Inferior parietal cortex (tissue), 1 donor: ENCODE data around the gene NFATC2.
"Not testable (repeated sequence)": the region's sequence is repeated elsewhere in the genome, so short reads cannot be mapped to it uniquely, and the experiment has no call there.

Source experiments
- DNase-seq: peaks from one replicate; pipeline ENCODE4 v3.0.0-alpha.2; 2016; ENCODE audit errors: extremely low spot score

NFATC2 gene

GRCh38 chr20:51540074-51540473 lies 2.4 kb downstream of the NFATC2 start:
- not testable (repeated sequence) for DNase-seq

- DNase-seq, result no peak
These were observed 6.1 kb downstream of the NFATC2 start for GRCh38 chr20:51536116-51537069.

- no peak for DNase-seq
These were observed 6.8 kb downstream of the NFATC2 start for GRCh38 chr20:51535674-51536073.

- DNase-seq, result no peak
These were observed 7.5 kb downstream of the NFATC2 start for GRCh38 chr20:51535075-51535386.

GRCh38 chr20:51533291-51534172 lies 9.0 kb downstream of the NFATC2 start:
- DNase-seq, result no peak

- DNase-seq, result no peak
These were observed 9.8 kb downstream of the NFATC2 start for GRCh38 chr20:51532577-51533191.

- no peak for DNase-seq
These were observed 10.6 kb downstream of the NFATC2 start for GRCh38 chr20:51531712-51532456.

- DNase-seq, result no peak
These were observed 11.3 kb downstream of the NFATC2 start for GRCh38 chr20:51531141-51531710.

GRCh38 chr20:51529758-51530157 lies 12.8 kb downstream of the NFATC2 start:
- DNase-seq, result no peak

- DNase-seq, result no peak
These were observed 13.3 kb downstream of the NFATC2 start for GRCh38 chr20:51529081-51529681.

GRCh38 chr20:51528263-51529027 lies 14.1 kb downstream of the NFATC2 start:
- DNase-seq, result no peak

GRCh38 chr20:51526754-51527153 lies 15.8 kb downstream of the NFATC2 start:
- no peak for DNase-seq

GRCh38 chr20:51526106-51526470 lies 16.4 kb downstream of the NFATC2 start:
- no peak for DNase-seq

GRCh38 chr20:51525241-51526105 lies 17.0 kb downstream of the NFATC2 start:
- no peak for DNase-seq

- no peak for DNase-seq
These were observed 19.1 kb downstream of the NFATC2 start for GRCh38 chr20:51523276-51524013.

GRCh38 chr20:51522207-51522606 lies 20.3 kb downstream of the NFATC2 start:
- no peak for DNase-seq

- DNase-seq, result no peak
These were observed 24.7 kb downstream of the NFATC2 start for GRCh38 chr20:51517839-51518238.

GRCh38 chr20:51516855-51517254 lies 25.7 kb downstream of the NFATC2 start:
- no peak for DNase-seq
